GM19395 (cell line): ENCODE measurements around the gene SELENON.

Experiments used
- ATAC-seq: cut with Tn5 transposase; IDR thresholded peaks from one replicate; pipeline ENCODE4 v1.9.1; 2021; ENCODE audit warnings: mild to moderate bottlenecking, moderate library complexity; ENCODE audit not compliant: unreplicated experiment

Gene SELENON

DNA sequence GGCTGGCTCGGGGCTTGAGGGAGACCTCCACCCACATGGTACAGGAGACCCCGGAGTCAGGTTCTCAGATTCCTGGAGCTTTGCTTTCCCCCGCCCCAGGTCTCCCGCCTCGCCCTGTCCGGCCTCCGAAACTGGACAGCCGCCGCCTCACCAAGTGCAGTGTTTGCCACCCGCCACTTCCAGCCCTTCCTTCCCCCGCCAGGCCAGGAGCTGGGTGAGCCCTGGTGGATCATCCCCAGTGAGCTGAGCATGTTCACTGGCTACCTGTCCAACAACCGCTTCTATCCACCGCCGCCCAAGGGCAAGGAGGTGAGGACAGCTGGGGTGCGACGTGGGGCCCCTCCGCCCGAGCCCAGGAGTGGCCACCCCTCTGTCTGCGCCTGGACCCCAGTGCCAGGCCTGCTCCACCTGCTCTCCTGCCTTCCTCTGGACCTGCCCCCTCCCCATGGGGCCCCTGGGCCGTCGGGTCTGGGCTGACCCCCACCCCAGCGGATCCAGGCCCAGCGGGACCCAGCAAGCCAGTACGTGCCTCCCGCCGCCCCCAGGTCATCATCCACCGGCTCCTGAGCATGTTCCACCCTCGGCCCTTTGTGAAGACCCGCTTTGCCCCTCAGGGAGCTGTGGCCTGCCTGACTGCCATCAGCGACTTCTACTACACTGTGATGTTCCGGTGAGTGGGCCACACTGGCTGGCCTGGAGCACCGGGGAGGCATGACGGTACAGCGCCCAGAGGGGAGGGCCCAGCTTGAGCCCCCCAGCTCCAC, 8.7 kb downstream of the SELENON start:
- no peak for ATAC-seq

DNA sequence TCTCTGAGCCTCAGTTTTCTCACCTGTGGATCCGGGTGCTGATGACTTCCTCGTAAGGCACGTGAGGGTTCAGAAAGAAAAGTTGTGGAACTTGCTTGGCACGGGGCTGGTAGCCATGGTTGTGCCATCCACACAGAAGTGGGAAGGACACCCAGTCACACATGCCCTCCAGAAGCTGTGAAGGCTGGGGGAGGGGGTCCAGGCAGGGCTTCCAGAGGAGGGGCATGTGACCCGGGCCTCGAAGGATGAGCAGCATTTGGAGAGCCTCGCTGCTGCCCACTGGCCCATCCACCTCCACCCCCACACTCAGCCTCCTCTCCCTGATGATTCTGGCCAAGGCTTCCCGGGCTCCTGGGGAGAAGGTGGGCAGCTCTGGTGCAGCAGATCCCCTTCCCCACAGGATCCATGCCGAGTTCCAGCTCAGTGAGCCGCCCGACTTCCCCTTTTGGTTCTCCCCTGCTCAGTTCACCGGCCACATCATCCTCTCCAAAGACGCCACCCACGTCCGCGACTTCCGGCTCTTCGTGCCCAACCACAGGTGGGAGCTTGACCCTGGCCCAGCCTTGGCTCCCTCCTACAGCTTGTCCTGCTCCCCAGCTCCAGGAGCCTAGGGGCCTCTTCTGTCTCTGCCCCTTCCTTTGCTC, 9.4 kb downstream of the SELENON start:
- ATAC-seq, result no peak

DNA sequence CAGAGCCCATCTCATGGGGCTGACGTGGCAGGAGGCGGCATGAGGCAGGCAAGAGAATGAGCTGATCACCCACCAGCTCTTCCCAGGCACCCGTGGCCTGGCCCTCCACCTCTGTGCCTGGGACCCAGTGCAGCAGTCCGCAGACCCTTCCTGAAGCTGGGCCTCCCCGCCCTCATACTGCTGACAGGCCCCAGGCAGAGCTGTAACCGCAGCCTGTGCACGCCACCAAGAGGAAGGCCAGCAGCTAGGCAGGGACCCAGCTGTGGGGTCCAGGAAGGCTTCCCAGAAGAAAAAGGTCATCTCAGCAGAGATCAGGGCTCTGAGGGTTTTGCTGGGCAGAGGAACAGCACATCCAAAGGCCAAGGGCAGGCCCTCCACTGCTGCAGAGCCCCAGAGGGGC, 9.9 kb downstream of the SELENON start:
- no peak for ATAC-seq

DNA sequence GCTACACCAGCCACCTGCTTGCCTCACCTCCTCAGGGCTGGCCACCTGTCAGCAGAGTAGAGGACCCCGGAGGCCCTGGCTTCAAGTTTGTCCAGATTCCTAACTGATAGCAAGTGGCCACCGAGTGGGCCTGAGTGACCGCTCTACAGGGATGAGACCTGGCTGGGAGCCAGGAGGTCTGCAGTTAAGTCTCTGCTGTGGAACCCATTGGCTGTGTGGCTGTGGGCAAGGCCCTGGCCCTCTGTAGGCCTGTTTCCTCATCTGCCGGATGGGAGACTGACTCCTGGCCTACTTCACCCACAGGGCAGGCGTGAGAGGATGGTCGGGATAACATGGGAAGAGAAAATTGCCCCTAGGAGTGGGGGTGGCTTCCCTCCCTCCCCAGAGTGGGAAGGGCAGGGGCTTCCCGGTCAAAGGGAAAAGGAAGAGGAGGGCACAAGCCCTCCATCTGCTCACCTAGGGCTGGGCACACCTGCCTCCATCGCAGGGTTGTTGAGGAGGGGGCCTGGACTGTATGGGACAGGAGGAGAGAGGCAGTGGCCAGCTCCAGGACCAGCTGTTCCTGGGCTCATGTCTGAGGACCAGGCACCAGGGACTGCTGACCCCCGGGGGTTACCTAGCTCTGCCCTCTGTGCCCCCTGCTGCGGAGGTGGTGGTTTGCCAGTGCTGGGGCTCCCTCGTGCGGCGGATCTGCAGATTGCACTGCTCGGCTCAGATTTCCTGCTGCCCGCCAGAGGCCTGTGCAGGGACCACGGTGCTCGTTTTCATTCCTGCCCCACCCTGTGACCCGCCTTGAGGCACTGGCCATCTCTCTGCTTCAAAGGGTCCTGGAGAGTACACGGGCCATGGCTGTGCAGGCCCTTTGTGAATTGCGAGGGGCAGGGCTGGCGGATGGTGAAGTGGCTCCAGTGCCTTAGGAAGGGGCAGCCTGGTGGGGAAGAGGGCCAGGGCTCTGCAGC, 10.6 kb downstream of the SELENON start:
- ATAC-seq, result no peak

DNA sequence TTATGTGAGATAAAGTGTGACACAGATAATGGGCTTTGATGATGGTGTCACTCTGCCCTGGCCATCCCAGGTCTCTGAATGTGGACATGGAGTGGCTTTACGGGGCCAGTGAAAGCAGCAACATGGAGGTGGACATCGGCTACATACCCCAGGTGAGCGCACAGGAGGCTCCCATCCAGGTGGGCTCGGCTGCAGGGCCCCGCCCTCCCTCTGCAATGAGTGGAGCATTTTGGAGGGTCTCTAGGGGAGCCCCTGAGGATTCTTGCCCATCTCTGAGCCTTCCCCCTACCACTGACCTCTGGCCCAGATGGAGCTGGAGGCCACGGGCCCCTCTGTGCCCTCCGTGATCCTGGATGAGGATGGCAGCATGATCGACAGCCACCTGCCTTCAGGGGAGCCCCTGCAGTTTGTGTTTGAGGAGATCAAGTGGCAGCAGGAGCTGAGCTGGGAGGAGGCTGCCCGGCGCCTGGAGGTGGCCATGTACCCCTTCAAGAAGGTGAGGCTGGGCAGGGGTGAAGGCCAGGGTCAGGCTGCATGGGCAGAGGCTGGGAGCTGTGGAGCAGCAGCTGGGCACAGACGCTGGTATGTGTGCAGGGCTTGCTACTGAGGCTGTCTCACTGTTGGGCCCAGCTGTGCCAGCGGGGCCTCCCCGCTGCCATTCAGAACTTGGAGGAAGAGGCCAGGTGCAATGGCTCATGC, 11.5 kb downstream of the SELENON start:
- ATAC-seq, result no peak

DNA sequence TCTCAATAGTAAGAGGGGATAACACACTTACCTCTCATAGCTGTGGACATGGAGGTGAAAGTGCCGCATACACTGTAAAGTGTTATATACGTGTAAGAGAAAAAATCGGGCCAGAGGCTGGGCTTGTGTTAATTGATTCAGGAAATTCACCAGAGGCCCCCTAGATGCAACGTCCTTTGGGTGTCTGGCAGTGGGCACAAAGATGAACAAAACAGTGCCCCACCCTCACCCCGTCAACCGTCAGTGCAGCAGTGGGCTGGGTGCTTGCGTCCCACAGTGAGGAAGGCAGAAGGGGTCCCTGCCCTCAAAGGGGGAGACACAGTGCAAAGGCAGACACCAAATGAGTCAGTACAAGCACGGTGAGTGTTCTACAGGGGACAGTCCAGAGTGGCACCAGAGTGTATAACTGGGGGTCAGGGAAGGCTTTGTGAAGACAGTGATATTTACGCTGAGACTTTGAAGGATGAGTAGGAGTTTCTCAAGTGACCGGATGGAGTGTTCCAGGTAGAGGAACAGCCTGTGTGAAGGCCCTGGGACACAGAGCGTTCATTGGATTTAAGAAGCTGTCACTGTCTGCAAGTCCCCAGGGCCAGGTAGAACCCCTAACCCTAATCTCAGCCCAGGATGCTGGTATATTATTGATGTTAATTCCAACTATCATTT, 13.2 kb downstream of the SELENON start:
- ATAC-seq, result no peak

DNA sequence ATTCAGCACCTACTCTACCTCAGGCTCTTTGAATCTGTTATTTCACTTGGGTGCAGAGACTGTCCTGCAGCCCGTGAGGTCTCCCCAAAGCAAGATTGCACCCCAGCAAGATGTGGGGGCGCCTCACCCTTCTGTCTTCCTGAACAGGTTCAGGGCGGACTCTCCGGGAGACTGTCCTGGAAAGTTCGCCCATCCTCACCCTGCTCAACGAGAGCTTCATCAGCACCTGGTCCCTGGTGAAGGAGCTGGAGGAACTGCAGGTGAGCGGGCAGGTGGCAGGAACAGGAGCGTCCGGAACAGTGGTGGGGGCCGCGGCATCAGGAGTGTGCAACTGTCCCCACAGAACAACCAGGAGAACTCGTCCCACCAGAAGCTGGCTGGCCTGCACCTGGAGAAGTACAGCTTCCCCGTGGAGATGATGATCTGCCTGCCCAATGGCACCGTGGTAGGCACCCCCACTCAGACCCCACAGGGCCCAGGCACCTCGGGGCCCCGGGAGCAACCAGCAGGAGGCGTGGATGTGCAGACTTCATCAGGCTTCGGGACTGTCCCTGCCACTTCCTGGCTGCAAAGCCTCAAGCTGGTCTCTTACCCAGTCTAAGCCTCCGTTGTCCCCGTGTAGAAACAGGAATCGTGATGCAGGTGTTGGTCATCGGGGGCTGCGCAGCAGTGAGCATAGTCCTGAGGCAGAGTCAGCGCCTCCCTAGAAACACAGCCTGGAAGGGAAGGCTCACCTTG, 13.9 kb downstream of the SELENON start:
- no peak for ATAC-seq

DNA sequence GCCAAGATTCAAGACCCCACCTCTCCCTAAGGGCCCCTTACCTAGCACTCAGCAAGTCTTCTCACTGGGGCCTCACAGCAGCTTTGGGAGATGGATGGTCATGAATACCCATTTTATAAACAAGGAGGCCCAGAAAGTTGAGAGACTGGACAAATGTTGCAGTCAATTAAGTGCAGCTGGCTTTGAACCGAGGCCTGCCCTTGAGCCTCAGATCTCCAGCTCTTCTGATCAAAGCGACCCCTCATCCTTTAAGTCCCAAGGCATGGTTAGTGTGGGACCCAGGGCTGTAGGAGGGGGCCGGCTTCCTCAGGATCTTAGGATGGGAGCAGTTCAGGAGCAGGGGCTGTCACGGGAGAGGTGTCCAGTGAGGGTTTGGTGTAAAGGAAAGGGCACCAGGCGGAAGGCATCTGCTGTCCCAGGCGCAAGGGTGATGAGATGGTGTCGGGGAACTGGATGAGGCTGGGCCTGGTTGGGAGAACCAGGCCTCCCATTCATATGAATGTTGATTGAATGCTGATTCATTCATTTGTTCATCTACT, 14.6 kb downstream of the SELENON start:
- no peak for ATAC-seq

DNA sequence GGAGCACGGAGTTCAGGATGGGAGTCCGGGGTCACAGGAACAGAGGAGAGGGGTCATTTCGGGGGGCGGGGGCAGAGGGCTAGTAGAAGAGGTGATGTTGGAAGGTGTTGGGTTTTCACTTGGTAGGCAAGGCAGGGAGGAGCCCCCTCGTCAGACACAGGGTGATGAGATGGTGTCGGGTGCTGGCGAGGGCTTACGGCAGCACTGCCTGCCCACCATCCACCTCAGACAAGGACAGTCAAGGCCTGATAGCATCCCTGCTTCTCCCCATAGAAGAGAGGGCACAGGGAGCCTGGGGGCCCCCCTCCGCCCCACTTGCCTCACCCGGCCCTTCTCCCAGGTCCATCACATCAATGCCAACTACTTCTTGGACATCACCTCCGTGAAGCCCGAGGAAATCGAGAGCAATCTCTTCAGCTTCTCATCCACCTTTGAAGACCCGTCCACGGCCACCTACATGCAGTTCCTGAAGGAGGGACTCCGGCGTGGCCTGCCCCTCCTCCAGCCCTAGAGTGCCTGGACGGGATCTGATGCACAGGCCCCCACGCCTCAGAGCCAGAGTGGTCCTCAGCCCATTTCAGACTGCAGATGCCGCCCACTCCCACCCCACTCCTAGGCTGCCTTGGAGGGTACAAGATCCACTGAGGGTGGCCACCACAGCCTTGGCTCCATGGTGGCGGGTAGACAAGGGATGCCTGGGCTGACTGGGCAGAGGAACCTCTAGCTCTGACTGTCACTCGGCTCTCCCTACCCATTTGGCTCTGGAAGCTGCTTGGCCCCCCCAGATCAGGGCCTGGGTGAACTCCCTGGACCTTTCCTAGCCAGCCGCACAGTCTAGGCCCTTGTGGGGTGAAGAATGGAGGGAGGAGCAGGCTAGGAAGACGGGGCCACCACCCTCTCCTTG, 15.5 kb downstream of the SELENON start:
- ATAC-seq, result no peak

DNA sequence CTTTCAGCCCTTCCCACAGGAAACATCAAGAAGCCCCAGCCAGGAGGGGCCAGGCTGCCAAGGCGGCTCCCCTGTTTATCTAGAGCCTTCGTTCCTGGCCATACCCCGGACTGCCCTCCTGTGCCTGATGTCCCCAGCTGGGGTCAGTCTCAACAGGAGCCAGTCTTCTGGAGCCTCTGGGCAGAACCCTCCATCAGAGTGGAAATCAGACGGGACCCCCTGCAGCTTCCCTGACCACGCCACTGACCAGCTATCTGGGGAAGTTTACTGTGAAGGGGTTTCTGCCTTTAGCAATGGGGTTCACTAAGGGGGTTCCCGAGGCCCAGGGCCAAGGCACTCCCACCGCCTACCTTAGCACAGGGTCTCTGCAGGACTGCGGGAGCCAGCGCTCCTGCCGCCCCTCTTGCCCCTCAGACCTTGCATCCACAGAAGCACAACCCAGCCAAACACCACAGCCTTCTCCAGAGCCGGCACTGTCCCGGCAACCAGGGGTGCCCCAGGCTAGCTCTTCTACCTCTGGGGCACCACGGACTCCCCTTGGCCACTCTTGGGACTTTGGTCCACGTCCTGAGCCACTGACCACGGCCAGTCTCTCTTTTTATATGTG, 16.2 kb downstream of the SELENON start:
- no peak for ATAC-seq

DNA sequence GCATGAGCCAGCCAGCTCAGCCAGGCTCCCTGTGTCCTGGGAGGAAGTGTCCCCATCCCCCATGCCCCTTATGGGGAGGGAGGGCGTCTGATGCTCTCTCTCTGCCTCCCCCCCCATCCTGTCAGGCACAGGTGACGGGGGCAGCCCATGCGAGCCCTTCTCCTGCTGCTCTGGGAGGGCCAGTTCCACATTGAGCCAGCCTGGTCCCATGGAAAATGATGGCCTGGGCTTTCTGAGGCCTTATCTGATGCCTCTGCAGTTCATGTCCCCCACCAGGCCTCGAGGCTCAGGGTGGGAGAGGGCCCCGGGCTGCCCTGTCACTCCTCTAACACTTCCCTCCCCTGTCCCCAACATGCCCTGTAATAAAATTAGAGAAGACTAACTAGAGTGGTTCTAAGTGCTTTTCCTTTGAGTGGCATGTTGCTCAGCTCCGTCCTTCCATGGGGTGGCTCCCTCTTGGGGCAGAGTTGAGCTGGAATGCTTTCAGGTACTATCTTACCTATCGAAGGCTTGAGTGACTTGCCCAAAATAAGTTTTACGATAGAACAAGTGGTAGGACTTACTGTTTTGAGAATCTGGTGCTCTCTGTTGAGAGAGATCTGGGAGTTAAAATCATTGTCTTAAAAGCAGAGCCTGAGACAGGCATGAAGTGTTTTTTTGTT, 18.0 kb downstream of the SELENON start:
- ATAC-seq, result no peak

DNA sequence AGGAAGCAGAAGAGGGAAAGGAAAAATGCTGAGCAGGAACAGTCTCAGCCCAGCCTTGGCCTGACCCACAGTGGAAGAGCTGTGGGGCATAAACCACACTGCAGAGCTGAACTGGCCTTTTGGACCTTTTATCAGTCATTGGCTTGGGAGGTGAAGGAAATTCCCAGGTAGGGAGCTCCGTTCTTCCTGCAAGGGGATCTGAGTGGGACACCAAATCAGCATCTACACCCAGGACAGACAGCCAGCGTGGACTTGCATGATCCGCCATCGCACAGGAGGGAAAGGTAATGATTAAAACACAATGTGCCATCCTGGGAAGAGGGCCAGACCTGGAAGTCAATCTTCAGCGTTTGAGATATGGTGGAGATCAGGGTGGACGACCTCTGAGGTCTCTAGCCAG, 18.6 kb downstream of the SELENON start:
- ATAC-seq, result no peak

DNA sequence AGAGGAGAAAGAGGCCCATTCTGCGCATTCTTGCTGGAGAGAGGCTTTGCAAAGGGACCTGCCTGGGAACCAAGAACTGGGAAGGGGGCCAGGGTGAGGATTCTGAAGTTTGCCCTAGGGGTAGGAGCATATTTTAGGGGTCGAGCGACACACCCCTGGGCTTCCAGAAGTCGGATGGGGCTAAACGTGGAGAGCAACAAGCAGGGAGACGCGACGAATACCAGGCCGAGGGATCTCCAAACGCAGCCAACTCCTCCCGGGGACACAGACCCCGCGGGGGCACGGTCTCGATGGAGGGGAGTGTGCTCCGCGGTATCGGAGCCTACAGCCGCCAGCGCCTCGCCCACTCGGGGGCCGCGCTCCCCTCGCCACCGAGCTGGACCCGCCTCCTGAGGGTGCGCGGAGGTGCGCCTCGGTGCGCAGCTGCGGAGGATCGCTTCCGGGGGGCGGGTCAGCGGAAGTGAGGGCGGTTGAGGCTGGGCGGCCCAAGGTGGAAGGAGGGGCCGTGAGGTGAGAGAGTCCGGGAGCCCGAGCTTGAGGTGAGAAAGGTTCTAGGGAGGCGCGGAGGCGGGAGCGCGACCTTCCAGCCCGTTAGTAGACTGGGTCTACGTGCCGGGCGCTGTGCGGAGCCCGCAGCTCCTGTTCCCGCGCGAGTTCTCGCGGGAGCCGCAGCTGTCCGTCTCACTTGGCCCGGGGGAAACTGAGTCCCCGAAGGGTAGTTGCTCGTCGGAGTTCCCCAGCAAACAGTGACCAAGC, 19.7 kb downstream of the SELENON start, which contains the start of gene MTFR1L:
TSS of gene MTFR1L (plus strand) at position 464 of the 756 bp plus-strand sequence. CDS start 3,151 bp downstream, outside the sequence.
- peak; percentile 81 for ATAC-seq

DNA sequence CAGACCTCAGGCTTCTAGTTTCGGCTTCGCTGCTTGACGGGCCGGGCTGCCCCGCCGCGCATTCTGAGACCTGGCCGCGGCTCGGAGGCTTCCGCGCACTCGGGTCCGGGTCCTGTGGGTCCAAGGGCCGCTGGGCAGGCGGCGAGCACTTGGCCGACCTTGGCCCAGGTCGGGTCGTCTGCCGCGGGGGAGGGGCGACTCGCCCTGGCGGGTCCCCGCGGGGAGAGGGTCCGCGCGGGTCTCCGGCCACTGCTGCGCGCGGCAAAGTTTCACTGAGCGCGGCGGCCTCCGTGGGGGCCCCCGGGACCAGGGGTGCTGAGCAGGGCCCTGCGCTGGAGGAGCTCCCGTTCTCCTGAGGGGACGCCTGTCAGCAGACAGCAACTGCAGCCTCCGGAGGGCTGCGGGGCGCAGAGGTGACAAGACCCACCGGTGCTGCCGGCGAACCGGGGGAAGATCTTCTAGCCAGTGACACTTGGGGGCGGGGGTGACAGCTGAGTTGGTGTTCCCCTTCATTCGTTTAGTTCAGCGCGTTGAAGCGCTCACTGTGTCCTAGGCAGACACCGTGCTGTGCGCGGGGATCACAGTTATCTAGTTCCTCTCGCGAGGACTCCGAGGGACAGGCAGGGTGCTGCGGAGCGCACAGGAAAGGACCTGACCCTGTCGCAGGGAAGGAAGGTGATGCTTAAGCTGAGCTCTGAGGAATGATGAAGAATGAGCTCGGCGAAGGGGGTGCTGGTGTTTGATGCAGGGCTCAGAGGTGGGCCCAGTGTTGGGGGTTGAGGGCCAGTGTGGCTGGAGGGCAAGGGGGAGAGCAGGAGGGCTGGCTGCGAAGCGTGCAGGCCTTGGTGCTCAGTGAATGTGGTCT, 20.5 kb downstream of the SELENON start:
- ATAC-seq, result peak; percentile 64

DNA sequence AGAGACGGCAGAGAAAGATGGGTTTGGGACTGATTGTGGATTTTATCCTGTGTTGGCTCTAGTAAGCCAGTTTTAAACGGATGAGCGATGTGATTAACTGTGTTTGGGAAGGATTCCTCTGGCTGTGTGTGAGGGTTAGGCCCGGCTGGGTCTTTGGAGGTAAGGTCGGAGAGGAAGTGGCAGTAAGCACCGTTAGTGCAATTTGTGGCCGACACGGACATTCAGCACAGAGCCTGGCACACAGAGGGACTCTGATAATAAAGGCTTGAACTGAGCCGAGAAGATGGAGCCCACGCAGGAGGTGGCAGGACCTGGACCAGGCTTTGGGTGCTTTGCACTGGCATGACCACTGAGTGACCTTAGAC, 21.1 kb downstream of the SELENON start:
- no peak for ATAC-seq

DNA sequence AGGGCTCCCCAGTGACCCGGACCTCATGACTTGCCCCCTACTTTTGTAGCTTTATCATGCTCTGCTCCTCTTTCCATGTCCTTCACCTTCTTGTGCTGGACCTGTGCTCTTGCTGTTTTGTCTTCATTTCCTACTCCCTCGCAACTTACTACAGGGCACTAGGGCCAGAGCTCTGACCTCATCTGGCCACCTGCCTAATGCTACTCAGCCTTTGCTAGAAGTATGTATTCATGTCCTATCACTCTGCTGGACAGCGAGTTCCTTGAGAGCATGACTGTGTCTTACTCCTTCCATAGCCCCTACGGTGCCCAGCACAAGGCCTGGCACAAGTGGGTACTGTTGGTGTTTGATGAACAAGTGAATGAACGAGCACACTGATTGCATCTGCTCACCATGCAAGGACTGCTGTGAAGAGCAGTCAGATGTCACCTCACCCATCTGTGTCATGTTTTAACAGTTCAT, 21.7 kb downstream of the SELENON start:
- ATAC-seq, result no peak
